ENCODE results near the gene RBMS1. TPM values are rescaled to one million over a fixed set of nuclear protein-coding genes. Genes with fewer than 3 reads are reported as not detected.

Gene RBMS1
- total RNA-seq, 1 experiment from 2014 or later: 77.5 TPM

DNA sequence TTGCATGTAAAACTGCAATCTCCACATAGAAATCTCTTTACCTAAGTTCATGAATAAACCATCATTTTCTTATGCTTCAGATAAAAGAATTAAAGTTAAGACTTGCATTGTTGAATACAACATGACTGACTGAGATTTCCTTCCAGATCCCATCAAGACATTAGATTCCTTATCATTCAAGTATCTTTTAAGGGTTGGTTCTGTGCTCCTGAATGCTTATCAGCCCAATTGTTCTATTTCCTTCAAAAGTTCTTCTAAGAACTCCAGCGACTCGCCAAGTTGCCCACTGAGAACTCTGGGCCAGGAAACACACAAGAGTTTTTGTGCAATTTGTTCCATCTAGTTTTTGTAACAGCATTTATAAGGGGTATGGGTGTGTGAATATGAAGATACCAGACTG is 120.3 kb downstream of the RBMS1 start:
- no peak overlapping the region for H3K9ac ChIP-seq (ENCODE audit: extremely low read depth, insufficient read length, low read length)
- H3K56ac ChIP-seq (ENCODE audit: insufficient read length, low read depth, low read length): no peak overlapping the region
- H4K5ac ChIP-seq (ENCODE audit: insufficient read length, low read depth, low read length): no peak overlapping the region
- H3K14ac ChIP-seq (ENCODE audit: insufficient read depth, low read length): no peak overlapping the region
- H3K23ac ChIP-seq (ENCODE audit: insufficient read length, low read depth, low read length): no peak overlapping the region
- H3K27me3 ChIP-seq (ENCODE audit: insufficient read depth, low read length): no peaks in the 10 kb centered on the region
- no peak overlapping the region for H3K4ac ChIP-seq (ENCODE audit: low read depth, low read length)
- Mint-ChIP-seq H3K4me3 (no peak overlapping the region), H3K4me1 (peaks cover 66 to 74% of the 10 kb centered on the region in 2 experiments), H3K27ac (no peak overlapping the region), H3K27me3 (ENCODE audit: low read depth) (no peaks in the 10 kb centered on the region), H3K9me3 (no peaks in the 10 kb centered on the region), H3K36me3 (ENCODE audit: insufficient read depth in 1 of 3, low read depth in 3 of 3) (peaks cover 0 to 4% (median 2%) of the 10 kb centered on the region in 3 experiments; a peak in 3 of 7 replicates)
- no peaks in the 10 kb centered on the region for H3K23me2 ChIP-seq (ENCODE audit: insufficient read length, low read depth, low read length, poor library complexity, severe bottlenecking)
- TF ChIP-seq, protein P1, sequence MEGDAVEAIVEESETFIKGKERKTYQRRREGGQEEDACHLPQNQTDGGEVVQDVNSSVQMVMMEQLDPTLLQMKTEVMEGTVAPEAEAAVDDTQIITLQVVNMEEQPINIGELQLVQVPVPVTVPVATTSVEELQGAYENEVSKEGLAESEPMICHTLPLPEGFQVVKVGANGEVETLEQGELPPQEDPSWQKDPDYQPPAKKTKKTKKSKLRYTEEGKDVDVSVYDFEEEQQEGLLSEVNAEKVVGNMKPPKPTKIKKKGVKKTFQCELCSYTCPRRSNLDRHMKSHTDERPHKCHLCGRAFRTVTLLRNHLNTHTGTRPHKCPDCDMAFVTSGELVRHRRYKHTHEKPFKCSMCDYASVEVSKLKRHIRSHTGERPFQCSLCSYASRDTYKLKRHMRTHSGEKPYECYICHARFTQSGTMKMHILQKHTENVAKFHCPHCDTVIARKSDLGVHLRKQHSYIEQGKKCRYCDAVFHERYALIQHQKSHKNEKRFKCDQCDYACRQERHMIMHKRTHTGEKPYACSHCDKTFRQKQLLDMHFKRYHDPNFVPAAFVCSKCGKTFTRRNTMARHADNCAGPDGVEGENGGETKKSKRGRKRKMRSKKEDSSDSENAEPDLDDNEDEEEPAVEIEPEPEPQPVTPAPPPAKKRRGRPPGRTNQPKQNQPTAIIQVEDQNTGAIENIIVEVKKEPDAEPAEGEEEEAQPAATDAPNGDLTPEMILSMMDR (conservative IDR thresholded peaks at IDR 0.05): no peak
- no CpG with 5 or more reads among the region's 2 CpGs for WGBS (ENCODE audit: extremely low coverage, insufficient read length, low lambda C conversion rate)
- no peak overlapping the region for H4K8ac ChIP-seq (replicated peaks; ENCODE audit: insufficient read length, low read depth, low read length)
- H3K4me1 ChIP-seq (ENCODE audit: insufficient read depth, low read length): peaks cover 7% of the 10 kb centered on the region
- H2AFZ ChIP-seq (ENCODE audit: low read length): no peak overlapping the region
- peaks cover 2% of the 10 kb centered on the region for H4K20me1 ChIP-seq (ENCODE audit: control insufficient read depth, insufficient read depth, insufficient read length)
- no peak overlapping the region for H3K4me2 ChIP-seq (ENCODE audit: insufficient read depth, insufficient read length, low read length)
- H3T11ph ChIP-seq (ENCODE audit: low read length): no peak overlapping the region
- H2BK20ac ChIP-seq (ENCODE audit: low read depth, low read length, poor library complexity, severe bottlenecking): no peak overlapping the region
- no peak overlapping the region for H2BK15ac ChIP-seq (ENCODE audit: low read depth, low read length)
- DNase-seq: no peak
- H3K18ac ChIP-seq (ENCODE audit: insufficient read length, low read depth, low read length): no peak overlapping the region
- no peaks in the 10 kb centered on the region for H3K9me3 ChIP-seq (ENCODE audit: control insufficient read depth, low read depth, low read length)
- H2AK5ac ChIP-seq (ENCODE audit: insufficient read length, low read length): no peak overlapping the region
- H2BK5ac ChIP-seq (ENCODE audit: insufficient read length, low read length): no peak overlapping the region
- peaks cover 9% of the 10 kb centered on the region; the same call in 1 of the 2 replicates for H3K79me2 ChIP-seq (ENCODE audit: insufficient read depth, low read length)
- H2BK12ac ChIP-seq (ENCODE audit: insufficient read length, low read depth, low read length): no peak overlapping the region
- no peak overlapping the region for H4K91ac ChIP-seq (ENCODE audit: insufficient read length, low read depth, low read length)
- H3K79me1 ChIP-seq (ENCODE audit: insufficient read depth, low read depth, low read length, poor library complexity, severe bottlenecking): no peaks in the 10 kb centered on the region
- no peak overlapping the region for H3K27ac ChIP-seq (ENCODE audit: insufficient read length, low read depth, low read length)
- no peak overlapping the region for H2BK120ac ChIP-seq (ENCODE audit: low read depth, low read length, poor library complexity, severe bottlenecking)

All from H9 (cell line).